ENCODE data around the gene OR4K2.
"Not testable (repeated sequence)": the region's sequence is repeated elsewhere in the genome, so short reads cannot be mapped to it uniquely, and the experiment has no call there.

OR4K2 gene

GRCh38 chr14:19874842-19875241 lies at the start of gene OR4K2:
Gene OR4K2 (plus strand): TSS chr14:19875142. CDS start chr14:19876268, 1,126 bp downstream.
- no peak for TF ChIP-seq CTCF (IDR thresholded peaks at IDR 0.05; ENCODE audit: low read depth, low read length)
- no peak for DNase-seq (ENCODE audit: extremely low read depth, low read depth)

GRCh38 chr14:19827626-19828244 lies 47.2 kb upstream of the OR4K2 start:
- DNase-seq (ENCODE audit: extremely low read depth, low read depth) = not testable (repeated sequence)

- DNase-seq (ENCODE audit: extremely low read depth, low read depth) = no peak
- TF ChIP-seq CTCF (IDR thresholded peaks at IDR 0.05; ENCODE audit: low read depth, low read length) = no peak
Measured at GRCh38 chr14:19828314-19828713, 46.6 kb upstream of the OR4K2 start.

GRCh38 chr14:19834203-19834848 lies 40.6 kb upstream of the OR4K2 start:
- DNase-seq (ENCODE audit: extremely low read depth, low read depth) = not testable (repeated sequence)

- no peak for DNase-seq (ENCODE audit: extremely low read depth, low read depth)
- TF ChIP-seq CTCF (IDR thresholded peaks at IDR 0.05; ENCODE audit: low read depth, low read length) = no peak
Measured at GRCh38 chr14:19838433-19838832, 36.5 kb upstream of the OR4K2 start.

- no peak for DNase-seq (ENCODE audit: extremely low read depth, low read depth)
- no peak for TF ChIP-seq CTCF (IDR thresholded peaks at IDR 0.05; ENCODE audit: low read depth, low read length)
Measured at GRCh38 chr14:19851365-19851764, 23.6 kb upstream of the OR4K2 start.

GRCh38 chr14:19866061-19866669 lies 8.8 kb upstream of the OR4K2 start:
- not testable (repeated sequence) for DNase-seq (ENCODE audit: extremely low read depth, low read depth)

GRCh38 chr14:19873178-19873577 lies 1.8 kb upstream of the OR4K2 start:
- no peak for TF ChIP-seq CTCF (IDR thresholded peaks at IDR 0.05; ENCODE audit: low read depth, low read length)
- no peak for DNase-seq (ENCODE audit: extremely low read depth, low read depth)

All from AG09319 (cell line).